Activated T-cell treated with anti-CD3 and anti-CD28 coated beads, Interleukin-2, amount 50 U/mL, for 72 hours (primary cell): ENCODE results near the gene IGSF9B. TPM values are rescaled to one million over a fixed set of nuclear protein-coding genes. Genes with fewer than 3 reads are reported as not detected.
A peak's percentile ranks its signal among the peaks of the same experiment; 100 is the strongest.
"Not testable (repeated sequence)": the region's sequence is repeated elsewhere in the genome, so short reads cannot be mapped to it uniquely, and the experiment has no call there.

Experiments used
- ATAC-seq, 2 donors: fragments of 150-1000 bp; cut with Tn5 transposase; replicated peaks in 1 of 2; 2 replicates each; pipeline ENCODE4 v1.10.0; 2021; ENCODE audit warnings: moderate library complexity in 2 of 2, mild to moderate bottlenecking in 1 of 2
- DNase-seq, 2 donors: peaks; one replicate each; pipeline ENCODE4 v3.0.0; 2021 to 2022; ENCODE audit warnings: mixed read lengths in 1 of 2
- H3K27ac Mint-ChIP-seq: one replicate; pipeline ENCODE4 v1.8.0; 2022; ENCODE audit warnings: mild to moderate bottlenecking, moderate library complexity, mixed read lengths
- H3K27me3 Mint-ChIP-seq: one replicate; pipeline ENCODE4 v1.8.0; 2022; ENCODE audit warnings: low read depth, mixed read lengths
- H3K36me3 Mint-ChIP-seq, 2 donors: one replicate each; pipeline ENCODE4 v1.8.0; 2022; ENCODE audit warnings: mixed read lengths in 2 of 2, mild to moderate bottlenecking in 1 of 2; ENCODE audit not compliant: insufficient read depth in 2 of 2
- H3K4me1 Mint-ChIP-seq: one replicate; pipeline ENCODE4 v1.8.0; 2022; ENCODE audit warnings: low read depth, mixed read lengths
- H3K4me3 Mint-ChIP-seq, 2 donors: one replicate each; pipeline ENCODE4 v1.8.0; 2022; ENCODE audit warnings: mild to moderate bottlenecking in 2 of 2, mixed read lengths in 2 of 2, moderate library complexity in 2 of 2
- H3K9me3 Mint-ChIP-seq, 2 donors: one replicate each; pipeline ENCODE4 v1.8.0; 2022; ENCODE audit warnings: mixed read lengths in 2 of 2
- total RNA-seq, 2 donors: library from RNA; stranded (reverse); gene quantifications; one replicate each; pipeline ENCODE4 v1.2.3, GENCODE V29; 2022

The IGSF9B gene, protein sequence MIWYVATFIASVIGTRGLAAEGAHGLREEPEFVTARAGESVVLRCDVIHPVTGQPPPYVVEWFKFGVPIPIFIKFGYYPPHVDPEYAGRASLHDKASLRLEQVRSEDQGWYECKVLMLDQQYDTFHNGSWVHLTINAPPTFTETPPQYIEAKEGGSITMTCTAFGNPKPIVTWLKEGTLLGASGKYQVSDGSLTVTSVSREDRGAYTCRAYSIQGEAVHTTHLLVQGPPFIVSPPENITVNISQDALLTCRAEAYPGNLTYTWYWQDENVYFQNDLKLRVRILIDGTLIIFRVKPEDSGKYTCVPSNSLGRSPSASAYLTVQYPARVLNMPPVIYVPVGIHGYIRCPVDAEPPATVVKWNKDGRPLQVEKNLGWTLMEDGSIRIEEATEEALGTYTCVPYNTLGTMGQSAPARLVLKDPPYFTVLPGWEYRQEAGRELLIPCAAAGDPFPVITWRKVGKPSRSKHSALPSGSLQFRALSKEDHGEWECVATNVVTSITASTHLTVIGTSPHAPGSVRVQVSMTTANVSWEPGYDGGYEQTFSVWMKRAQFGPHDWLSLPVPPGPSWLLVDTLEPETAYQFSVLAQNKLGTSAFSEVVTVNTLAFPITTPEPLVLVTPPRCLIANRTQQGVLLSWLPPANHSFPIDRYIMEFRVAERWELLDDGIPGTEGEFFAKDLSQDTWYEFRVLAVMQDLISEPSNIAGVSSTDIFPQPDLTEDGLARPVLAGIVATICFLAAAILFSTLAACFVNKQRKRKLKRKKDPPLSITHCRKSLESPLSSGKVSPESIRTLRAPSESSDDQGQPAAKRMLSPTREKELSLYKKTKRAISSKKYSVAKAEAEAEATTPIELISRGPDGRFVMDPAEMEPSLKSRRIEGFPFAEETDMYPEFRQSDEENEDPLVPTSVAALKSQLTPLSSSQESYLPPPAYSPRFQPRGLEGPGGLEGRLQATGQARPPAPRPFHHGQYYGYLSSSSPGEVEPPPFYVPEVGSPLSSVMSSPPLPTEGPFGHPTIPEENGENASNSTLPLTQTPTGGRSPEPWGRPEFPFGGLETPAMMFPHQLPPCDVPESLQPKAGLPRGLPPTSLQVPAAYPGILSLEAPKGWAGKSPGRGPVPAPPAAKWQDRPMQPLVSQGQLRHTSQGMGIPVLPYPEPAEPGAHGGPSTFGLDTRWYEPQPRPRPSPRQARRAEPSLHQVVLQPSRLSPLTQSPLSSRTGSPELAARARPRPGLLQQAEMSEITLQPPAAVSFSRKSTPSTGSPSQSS (N-terminal part only)
- 10 to 100 TPM; 81.8 to 87.0 TPM for total RNA-seq

DNA sequence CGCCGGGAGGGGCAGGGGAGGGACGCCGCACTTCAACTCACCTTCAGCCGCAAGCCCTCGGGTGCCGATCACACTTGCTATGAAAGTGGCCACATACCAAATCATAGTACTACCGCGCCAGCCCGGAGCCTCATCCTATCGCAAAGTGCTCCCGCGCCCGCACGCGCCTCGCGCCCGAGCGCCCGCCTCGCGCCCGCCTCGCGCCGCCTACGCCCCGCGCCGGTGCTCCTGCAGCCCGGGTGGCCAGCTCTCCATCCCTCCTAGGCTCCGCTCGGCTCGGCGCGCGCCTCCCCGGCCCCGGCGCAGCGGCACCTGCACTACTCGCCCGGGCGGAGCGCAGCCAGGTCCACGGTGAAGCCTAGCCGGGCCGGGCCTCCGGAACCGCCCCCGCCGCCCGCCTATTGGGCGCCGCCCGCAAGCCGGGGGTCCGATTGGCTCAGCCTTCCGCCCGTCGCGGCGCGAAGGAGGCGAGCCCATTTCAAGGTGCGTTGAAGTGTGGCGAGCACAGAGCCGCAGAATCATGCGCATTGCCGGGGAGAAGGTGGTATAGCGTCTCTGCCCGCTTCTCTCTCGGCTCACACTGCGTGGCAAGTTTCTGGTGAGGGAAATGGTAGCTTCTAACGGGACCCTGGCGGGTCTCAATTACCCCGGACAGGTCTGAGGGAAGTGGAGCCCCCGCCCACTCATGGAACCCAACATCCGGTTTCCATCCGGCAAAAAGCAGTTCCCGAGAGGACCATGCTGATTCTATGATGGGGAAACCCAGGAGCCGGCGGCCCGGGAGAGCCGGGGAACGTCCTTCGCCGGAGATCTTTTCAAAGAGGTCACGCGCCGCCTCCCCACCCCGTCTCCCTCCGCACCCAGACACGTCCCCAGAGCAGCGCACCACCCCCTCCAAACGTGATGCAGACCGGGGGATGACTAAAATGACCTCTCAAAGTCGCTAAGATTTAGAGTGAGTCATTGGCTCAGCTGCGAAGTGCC lies at the start of gene IGSF9B:
Gene IGSF9B (minus strand): TSS at position 319 of the 984 bp plus-strand sequence. CDS start 214 bp downstream, at position 105.
- ATAC-seq: peak; percentile 91 to 92
- Mint-ChIP-seq H3K9me3 (no peaks in the 10 kb centered on the region), H3K4me1 (peaks cover 55% of the 10 kb centered on the region), H3K36me3 (peaks cover 2 to 5% of the 10 kb centered on the region in 2 donors), H3K27me3 (peaks cover 45% of the 10 kb centered on the region), H3K4me3 (peak within 1 kb of the TSS; percentile 87), H3K27ac (no peak within 1 kb of the TSS)
- peak; percentile 94 to 95 for DNase-seq

DNA sequence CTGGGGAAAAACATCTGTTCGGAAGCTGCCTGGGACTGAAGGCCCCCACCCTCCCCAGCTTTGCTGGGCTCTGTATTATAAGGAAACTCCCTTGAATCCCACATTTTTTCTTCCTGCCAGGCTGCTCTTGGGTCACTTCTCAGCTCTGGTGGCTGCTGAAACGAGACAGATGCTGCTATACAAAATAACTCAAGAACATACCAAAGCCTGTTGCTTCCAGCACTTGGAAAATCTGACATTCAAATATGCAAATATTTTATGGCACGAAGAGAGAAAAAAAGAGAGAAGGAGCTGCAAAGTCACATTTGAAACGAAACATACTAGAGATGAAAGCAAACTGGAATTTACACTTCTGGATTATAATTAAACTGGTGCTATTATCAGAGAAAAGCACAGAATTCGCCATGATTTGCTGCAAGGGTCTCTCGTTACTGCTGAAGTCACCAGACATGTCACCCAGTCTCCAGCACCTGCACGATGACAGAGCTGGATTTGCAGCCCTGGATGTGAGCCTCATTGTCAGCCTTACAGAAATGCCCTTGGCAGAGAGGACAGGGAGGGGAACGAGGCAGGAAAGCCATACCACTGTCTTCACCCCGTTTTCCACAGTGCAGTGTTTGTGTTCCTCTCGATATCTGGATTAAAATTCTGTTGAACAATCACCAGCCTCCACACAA lies 47.9 kb upstream of the IGSF9B start:
- no peaks in the 10 kb centered on the region for H3K9me3 Mint-ChIP-seq
- H3K27ac Mint-ChIP-seq: no peak overlapping the region
- no peaks in the 10 kb centered on the region for H3K4me1 Mint-ChIP-seq
- ATAC-seq (no peak), DNase-seq (no peak)
- H3K36me3 Mint-ChIP-seq: no peaks in the 10 kb centered on the region
- H3K27me3 Mint-ChIP-seq: no peaks in the 10 kb centered on the region
- no peak overlapping the region for H3K4me3 Mint-ChIP-seq

GRCh38 chr11:134003792-134004495 lies 47.2 kb upstream of the IGSF9B start:
- no peak overlapping the region for H3K4me3 Mint-ChIP-seq

DNA sequence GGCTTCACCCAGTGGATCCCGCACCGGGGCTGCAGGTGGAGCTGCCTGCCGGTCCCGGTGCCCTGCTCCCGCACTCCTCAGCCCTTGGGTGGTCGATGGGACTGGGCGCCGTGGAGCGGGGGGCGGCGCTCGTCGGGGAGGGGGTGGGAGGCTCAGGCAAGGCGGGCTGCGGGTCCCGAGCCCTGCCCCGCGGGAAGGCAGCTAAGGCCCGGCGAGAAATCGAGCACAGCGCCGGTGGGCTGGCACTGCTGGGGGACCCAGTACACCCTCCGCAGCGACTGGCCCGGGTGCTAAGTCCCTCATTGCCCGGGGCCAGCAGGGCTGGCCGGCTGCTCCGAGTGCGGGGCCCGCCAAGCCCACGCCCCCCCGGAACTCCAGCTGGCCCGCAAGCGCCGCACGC lies 46.1 kb upstream of the IGSF9B start:
- not testable (repeated sequence) for H3K9me3 Mint-ChIP-seq, H3K27ac Mint-ChIP-seq

More at GRCh38 chr11:134003792-134004495, 47.2 kb upstream of the IGSF9B start:
- H3K36me3 Mint-ChIP-seq: no peaks in the 10 kb centered on the region
- DNase-seq (no peak), ATAC-seq (no peak)
- no peak overlapping the region for H3K27ac Mint-ChIP-seq
- no peaks in the 10 kb centered on the region for H3K27me3 Mint-ChIP-seq
- H3K4me1 Mint-ChIP-seq: no peaks in the 10 kb centered on the region
- no peaks in the 10 kb centered on the region for H3K9me3 Mint-ChIP-seq

DNA sequence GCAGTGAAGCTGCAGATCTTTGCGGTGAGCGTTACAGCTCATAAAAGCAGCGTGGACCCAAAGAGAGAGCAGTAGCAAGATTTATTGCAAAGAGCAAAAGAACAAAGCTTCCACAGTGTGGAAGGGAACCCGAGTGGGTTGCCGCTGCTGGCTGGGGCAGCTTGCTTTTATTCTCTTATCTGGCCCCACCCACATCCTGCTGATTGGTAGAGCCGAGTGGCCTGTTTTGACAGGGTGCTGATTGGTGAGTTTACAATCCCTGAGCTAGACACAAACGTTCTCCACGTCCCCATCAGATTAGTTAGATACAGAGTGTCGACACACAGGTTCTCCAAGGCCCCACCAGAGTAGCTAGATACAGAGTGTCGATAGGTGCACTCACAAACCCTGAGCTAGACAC lies 45.6 kb upstream of the IGSF9B start:
- not testable (repeated sequence) for H3K27me3 Mint-ChIP-seq, H3K27ac Mint-ChIP-seq, H3K9me3 Mint-ChIP-seq, H3K4me3 Mint-ChIP-seq, H3K36me3 Mint-ChIP-seq, ATAC-seq, H3K4me1 Mint-ChIP-seq, DNase-seq

More for the DNA sequence above, 46.1 kb upstream of the IGSF9B start:
- H3K4me1 Mint-ChIP-seq, H3K27me3 Mint-ChIP-seq, H3K36me3 Mint-ChIP-seq, DNase-seq, H3K4me3 Mint-ChIP-seq, ATAC-seq: not testable (repeated sequence)

DNA sequence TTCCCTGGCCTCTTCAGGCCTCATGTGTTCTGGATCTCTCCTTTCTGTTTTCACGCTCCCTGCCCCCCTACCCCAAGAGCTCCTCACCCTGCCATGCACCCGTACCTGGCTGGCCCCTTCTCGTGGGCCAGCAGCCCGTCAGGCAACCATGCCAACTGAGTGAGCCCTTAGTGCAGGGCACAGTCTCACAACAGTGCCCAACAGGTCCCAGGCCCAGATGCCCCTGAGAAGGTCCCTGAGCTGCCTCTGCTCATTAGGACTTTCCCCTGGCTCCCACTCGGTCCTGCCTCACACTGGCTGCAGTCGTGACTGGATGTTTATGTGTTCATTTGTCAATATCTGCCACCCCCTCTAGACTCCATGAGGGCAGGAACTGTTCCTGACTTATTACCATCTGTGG lies 44.8 kb upstream of the IGSF9B start:
- ATAC-seq (no peak), DNase-seq (no peak)

DNA sequence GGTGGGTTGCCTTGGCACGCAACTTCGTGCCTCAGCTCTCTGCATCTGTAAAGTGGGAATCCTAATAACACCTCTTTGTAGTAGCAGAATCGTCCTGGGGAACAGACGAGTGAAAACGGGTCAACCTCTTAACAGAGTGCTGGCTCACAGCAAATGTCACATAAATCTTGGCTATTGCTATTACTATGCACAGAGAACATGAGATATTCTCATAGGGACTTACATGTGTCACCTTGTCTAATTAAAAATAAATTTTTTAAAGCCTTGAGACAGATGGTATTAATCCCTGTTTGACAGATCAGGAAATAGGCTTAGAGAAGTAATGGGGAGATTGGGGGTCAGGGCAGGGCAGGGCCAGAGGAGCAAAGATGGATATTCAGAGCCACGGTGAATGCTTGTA lies 44.3 kb upstream of the IGSF9B start:
- Mint-ChIP-seq H3K9me3 (no peaks in the 10 kb centered on the region), H3K4me1 (no peaks in the 10 kb centered on the region), H3K4me3 (no peak overlapping the region), H3K27me3 (peaks cover 7% of the 10 kb centered on the region), H3K36me3 (no peaks in the 10 kb centered on the region), H3K27ac (no peak overlapping the region)
- ATAC-seq (no peak), DNase-seq (no peak)

More for the DNA sequence above, 44.8 kb upstream of the IGSF9B start:
- no peaks in the 10 kb centered on the region for H3K9me3 Mint-ChIP-seq
- peaks cover 7% of the 10 kb centered on the region for H3K27me3 Mint-ChIP-seq
- H3K36me3 Mint-ChIP-seq: no peaks in the 10 kb centered on the region
- H3K4me3 Mint-ChIP-seq: no peak overlapping the region
- no peak overlapping the region for H3K27ac Mint-ChIP-seq
- H3K4me1 Mint-ChIP-seq: no peaks in the 10 kb centered on the region

DNA sequence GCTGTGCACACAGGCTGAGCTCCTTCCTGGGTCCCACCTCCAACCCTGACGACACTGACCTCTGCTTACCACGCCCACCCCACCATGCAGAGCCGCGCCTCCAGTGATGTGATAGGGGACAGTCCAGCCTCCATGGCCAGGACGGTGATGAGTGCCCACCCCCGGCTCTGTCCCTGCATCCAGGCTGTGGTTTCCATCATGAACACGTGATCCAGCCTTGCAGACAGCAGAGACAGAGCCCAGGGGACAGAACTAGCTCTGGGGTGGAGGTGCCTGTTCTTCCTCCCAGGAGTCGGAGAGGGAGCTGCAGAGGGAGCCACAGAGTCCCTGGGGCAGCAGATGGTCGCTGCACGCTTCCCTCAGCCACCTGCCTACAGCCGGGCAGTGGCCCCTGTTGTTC lies 42.6 kb upstream of the IGSF9B start:
- ATAC-seq (no peak), DNase-seq (no peak)
- Mint-ChIP-seq H3K4me3 (no peak overlapping the region), H3K36me3 (no peaks in the 10 kb centered on the region), H3K9me3 (no peaks in the 10 kb centered on the region), H3K27ac (no peak overlapping the region), H3K27me3 (peaks cover 7% of the 10 kb centered on the region), H3K4me1 (no peaks in the 10 kb centered on the region)

GRCh38 chr11:133997554-133997953 lies 40.8 kb upstream of the IGSF9B start:
- Mint-ChIP-seq H3K4me3 (no peak overlapping the region), H3K9me3 (no peaks in the 10 kb centered on the region), H3K36me3 (no peaks in the 10 kb centered on the region), H3K27ac (no peak overlapping the region), H3K27me3 (peaks cover 7% of the 10 kb centered on the region), H3K4me1 (no peaks in the 10 kb centered on the region)
- no peak for DNase-seq
- ATAC-seq: no peak

DNA sequence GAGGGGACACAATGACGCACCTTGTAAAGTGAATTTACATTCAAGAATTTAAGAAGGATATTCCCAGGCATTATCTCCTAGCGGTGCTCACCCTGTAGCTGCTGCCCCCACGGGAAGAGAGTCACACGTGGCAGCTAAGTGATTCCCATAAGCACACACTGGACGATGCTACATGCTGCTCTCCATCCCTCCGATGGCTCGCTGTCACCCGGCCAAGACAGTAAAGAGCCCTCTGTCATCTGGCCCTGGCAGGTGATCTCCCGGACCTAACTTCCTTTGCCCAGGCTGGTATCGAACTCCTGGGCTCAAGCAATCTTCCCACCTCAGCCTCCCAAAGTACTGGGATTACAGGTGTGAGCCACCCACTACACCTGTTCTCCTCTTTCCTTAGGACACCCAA lies 39.9 kb upstream of the IGSF9B start:
- H3K27ac Mint-ChIP-seq: no peak overlapping the region

GRCh38 chr11:133995066-133995465 lies 38.3 kb upstream of the IGSF9B start:
- H3K36me3 Mint-ChIP-seq: no peaks in the 10 kb centered on the region
- H3K27ac Mint-ChIP-seq: no peak overlapping the region
- H3K4me3 Mint-ChIP-seq: no peak overlapping the region
- H3K4me1 Mint-ChIP-seq: peaks cover 13% of the 10 kb centered on the region
- H3K9me3 Mint-ChIP-seq: no peaks in the 10 kb centered on the region
- DNase-seq (no peak), ATAC-seq (no peak)
- H3K27me3 Mint-ChIP-seq: peaks cover 7% of the 10 kb centered on the region

More for the DNA sequence above, 39.9 kb upstream of the IGSF9B start:
- peaks cover 7% of the 10 kb centered on the region for H3K27me3 Mint-ChIP-seq
- ATAC-seq (no peak), DNase-seq (no peak)
- no peaks in the 10 kb centered on the region for H3K36me3 Mint-ChIP-seq
- H3K4me3 Mint-ChIP-seq: no peak overlapping the region
- no peaks in the 10 kb centered on the region for H3K9me3 Mint-ChIP-seq
- peaks cover under 1% of the 10 kb centered on the region for H3K4me1 Mint-ChIP-seq
